Hepatocyte (in vitro differentiated cells): ENCODE data around the gene AGBL4.

Source experiments
- EZH2 ChIP-seq: fragments of 200-600 bp; sonication (generic); IDR thresholded peaks from 2 replicates; pipeline ENCODE4 v1.6.1; 2016; ENCODE audit warnings: antibody characterized with exemption, mild to moderate bottlenecking, borderline replicate concordance
- EZH2phosphoT487 ChIP-seq: fragments of 200-600 bp; sonication (generic); IDR thresholded peaks from one replicate; pipeline ENCODE4 v1.6.1; 2018; ENCODE audit warnings: antibody characterized with exemption, mild to moderate bottlenecking, low read depth, moderate library complexity; ENCODE audit not compliant: unreplicated experiment, severe bottlenecking
- TF ChIP-seq, protein P1 (sequence below): fragments of 200-600 bp; sonication (generic); IDR thresholded peaks from 2 replicates; pipeline ENCODE4 v1.5.1; 2016; ENCODE audit warnings: antibody characterized with exemption, mild to moderate bottlenecking; ENCODE audit not compliant: poor library complexity

DNA sequence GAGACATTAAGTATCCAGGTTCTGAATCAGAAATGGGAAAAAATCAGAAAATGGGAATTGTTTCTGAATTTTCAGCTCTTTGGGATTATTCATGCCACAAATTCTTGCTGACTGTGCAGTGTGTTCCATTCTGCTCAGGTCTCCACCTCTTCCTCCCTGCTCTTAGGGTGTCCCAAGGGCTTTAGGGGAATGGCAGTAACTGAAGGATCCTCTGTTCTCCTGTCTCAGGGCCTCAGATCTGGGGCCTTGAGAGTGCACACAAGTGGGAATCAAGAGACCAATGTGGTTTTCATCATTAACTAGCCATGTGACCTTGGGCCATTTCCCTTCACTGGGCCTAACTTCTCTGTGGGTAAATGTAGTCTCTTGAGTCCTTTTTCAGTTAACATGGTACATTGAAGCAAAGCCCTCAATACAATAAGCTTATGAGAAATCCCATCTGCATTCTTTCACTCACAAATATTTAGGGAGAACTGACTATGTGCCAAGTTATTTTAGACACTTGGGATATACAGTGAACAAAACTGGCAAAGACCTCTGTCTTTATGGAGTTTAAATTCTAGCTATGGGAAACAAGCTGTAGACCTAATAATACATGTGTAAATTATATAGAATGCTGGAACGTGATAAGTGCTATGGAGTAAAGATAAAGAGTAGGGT is 1476.1 kb downstream of the AGBL4 start:
- TF ChIP-seq, protein P1, sequence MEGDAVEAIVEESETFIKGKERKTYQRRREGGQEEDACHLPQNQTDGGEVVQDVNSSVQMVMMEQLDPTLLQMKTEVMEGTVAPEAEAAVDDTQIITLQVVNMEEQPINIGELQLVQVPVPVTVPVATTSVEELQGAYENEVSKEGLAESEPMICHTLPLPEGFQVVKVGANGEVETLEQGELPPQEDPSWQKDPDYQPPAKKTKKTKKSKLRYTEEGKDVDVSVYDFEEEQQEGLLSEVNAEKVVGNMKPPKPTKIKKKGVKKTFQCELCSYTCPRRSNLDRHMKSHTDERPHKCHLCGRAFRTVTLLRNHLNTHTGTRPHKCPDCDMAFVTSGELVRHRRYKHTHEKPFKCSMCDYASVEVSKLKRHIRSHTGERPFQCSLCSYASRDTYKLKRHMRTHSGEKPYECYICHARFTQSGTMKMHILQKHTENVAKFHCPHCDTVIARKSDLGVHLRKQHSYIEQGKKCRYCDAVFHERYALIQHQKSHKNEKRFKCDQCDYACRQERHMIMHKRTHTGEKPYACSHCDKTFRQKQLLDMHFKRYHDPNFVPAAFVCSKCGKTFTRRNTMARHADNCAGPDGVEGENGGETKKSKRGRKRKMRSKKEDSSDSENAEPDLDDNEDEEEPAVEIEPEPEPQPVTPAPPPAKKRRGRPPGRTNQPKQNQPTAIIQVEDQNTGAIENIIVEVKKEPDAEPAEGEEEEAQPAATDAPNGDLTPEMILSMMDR = no peak
- TF ChIP-seq EZH2 = no peak
- no peak for TF ChIP-seq EZH2phosphoT487
